Nephron progenitor cell (in vitro differentiated cells): ENCODE data around the gene DCHS1.

ENCODE experiments used
- DNase-seq: peaks from one replicate; pipeline ENCODE4 v3.0.0; 2021
- H3K27ac Mint-ChIP-seq: 2 replicates; pipeline ENCODE4 v1.8.0; 2021; ENCODE audit warnings: mild to moderate bottlenecking, moderate library complexity, mixed read lengths
- H3K27me3 Mint-ChIP-seq: 2 replicates; pipeline ENCODE4 v1.8.0; 2021; ENCODE audit warnings: mild to moderate bottlenecking, low read depth, mixed read lengths; ENCODE audit not compliant: poor library complexity
- H3K36me3 Mint-ChIP-seq: 2 replicates; pipeline ENCODE4 v1.8.0; 2021; ENCODE audit warnings: low read depth, mixed read lengths
- H3K4me1 Mint-ChIP-seq: 2 replicates; pipeline ENCODE4 v1.8.0; 2021; ENCODE audit warnings: mixed read lengths
- H3K4me3 Mint-ChIP-seq: 2 replicates; pipeline ENCODE4 v1.8.0; 2021; ENCODE audit warnings: mild to moderate bottlenecking, moderate library complexity, mixed read lengths
- H3K9me3 Mint-ChIP-seq: 2 replicates; pipeline ENCODE4 v1.8.0; 2021; ENCODE audit warnings: mild to moderate bottlenecking, moderate library complexity, mixed read lengths
- TF ChIP-seq, protein P1 (sequence below): fragments of 200-600 bp; sonication (generic); IDR thresholded peaks from 2 replicates; pipeline ENCODE4 v1.5.0; 2021; ENCODE audit warnings: antibody characterized with exemption

The DCHS1 gene

DNA sequence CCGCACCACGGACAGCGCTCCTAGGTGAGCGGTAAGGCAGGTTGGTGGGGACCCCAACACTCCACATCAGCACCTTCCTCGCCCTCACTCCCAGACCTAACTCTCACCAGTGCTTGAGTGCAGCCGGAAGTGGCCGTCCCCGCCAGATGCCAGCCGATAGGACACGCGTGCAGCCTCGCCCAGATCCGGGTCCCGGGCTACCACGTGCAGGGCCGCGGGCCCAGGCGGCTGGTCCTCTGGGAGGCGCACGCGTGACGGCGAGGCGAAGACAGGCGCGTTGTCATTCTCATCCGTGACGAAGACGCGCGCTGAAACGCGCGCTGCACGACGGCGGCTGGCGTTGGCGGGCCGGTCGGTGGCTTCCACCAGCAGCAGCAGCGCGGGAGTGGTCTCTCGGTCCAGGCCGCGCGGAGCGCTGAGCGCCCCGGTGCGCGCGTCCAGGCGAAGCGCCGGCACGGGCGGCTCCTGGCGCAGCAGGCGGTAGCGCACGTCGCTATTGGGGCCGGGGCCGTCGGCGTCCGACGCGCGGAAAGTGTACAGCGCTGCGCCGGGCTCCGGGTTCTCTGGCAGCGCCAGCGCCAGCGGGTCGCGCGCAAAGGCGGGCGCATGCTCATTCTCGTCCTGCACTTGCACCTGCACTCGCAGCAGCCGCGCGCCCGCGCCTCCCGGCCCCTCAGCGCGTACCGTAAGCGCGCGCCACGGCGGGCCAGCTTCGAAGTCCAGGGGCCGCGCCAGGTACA lies 25.5 kb downstream of the DCHS1 start:
- peak; percentile 53 for DNase-seq
- Mint-ChIP-seq H3K4me3 (no peak overlapping the region), H3K36me3 (peaks cover 72% of the 10 kb centered on the region), H3K27ac (no peak overlapping the region), H3K9me3 (no peaks in the 10 kb centered on the region), H3K27me3 (peaks cover 35% of the 10 kb centered on the region), H3K4me1 (peaks cover 5% of the 10 kb centered on the region)
- TF ChIP-seq, protein P1, sequence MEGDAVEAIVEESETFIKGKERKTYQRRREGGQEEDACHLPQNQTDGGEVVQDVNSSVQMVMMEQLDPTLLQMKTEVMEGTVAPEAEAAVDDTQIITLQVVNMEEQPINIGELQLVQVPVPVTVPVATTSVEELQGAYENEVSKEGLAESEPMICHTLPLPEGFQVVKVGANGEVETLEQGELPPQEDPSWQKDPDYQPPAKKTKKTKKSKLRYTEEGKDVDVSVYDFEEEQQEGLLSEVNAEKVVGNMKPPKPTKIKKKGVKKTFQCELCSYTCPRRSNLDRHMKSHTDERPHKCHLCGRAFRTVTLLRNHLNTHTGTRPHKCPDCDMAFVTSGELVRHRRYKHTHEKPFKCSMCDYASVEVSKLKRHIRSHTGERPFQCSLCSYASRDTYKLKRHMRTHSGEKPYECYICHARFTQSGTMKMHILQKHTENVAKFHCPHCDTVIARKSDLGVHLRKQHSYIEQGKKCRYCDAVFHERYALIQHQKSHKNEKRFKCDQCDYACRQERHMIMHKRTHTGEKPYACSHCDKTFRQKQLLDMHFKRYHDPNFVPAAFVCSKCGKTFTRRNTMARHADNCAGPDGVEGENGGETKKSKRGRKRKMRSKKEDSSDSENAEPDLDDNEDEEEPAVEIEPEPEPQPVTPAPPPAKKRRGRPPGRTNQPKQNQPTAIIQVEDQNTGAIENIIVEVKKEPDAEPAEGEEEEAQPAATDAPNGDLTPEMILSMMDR: no peak

DNA sequence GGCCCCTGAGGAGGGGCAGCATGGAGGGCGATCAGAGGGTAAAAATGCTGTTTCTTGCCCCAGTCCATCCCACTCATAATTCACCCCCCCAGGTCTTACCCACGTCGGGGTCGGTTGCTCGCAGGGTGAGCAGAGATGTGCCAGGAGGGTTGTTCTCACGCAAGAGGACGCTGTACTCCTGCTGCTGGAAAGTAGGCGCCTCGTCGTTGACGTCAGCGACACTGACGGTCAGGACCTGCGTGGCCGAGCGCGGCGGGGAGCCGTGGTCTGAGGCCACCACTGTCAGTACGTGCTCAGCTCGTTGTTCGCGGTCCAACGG lies 26.1 kb downstream of the DCHS1 start:
- no peak for DNase-seq
- TF ChIP-seq, protein P1: no peak
- H3K9me3 Mint-ChIP-seq: no peaks in the 10 kb centered on the region
- H3K27me3 Mint-ChIP-seq: peaks cover 35% of the 10 kb centered on the region
- H3K4me1 Mint-ChIP-seq: peaks cover 5% of the 10 kb centered on the region
- H3K4me3 Mint-ChIP-seq: no peak overlapping the region
- no peak overlapping the region for H3K27ac Mint-ChIP-seq
- peaks cover 74% of the 10 kb centered on the region for H3K36me3 Mint-ChIP-seq

GRCh38 chr11:6628526-6628925 lies 27.1 kb downstream of the DCHS1 start:
- Mint-ChIP-seq H3K4me3 (no peak overlapping the region), H3K27ac (no peak overlapping the region), H3K36me3 (peaks cover 79% of the 10 kb centered on the region), H3K27me3 (peaks cover 35% of the 10 kb centered on the region), H3K9me3 (no peaks in the 10 kb centered on the region), H3K4me1 (peaks cover 4% of the 10 kb centered on the region)
- TF ChIP-seq, protein P1: no peak
- DNase-seq: no peak

- H3K27me3 Mint-ChIP-seq: peaks cover 34% of the 10 kb centered on the region
- TF ChIP-seq, protein P1: no peak
These were observed 27.8 kb downstream of the DCHS1 start for GRCh38 chr11:6627762-6628241.

DNA sequence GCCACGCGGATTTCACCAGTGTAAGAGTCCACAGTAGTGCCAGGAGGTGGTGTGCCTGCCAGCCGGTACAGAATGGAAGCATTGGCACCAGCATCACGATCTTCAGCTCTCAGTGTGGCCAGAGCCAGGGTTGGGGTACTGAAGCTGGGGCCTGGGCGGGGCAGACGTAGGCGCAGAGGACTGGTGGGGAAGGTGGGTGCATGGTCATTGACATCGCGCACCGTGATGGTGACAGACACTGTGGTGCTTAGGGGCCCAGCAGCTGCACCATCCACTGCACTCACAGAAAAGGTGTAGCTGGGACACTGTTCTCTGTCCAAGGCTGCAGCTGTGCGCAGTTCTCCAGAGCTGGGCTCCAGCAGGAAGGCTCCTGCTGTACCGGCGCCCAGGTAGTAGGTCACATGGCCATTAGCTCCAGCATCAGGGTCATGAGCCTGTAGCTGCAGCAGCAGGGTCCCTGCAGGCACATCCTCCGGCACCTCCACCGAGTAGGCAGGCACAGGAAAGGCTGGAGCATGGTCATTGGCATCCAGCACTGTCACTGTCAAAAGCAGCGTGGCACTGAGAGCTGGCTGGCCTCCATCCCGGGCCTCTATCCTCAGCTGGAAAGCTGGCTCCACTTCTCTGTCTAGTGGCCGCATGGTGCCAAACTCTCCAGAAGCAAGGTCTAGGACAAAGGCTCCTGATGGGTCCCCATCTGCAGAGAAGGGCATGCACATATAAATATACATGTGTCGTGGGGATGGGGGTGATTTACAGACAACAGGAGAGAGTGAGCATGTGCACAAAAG lies 28.4 kb downstream of the DCHS1 start:
- Mint-ChIP-seq H3K4me3 (no peak overlapping the region), H3K36me3 (peaks cover 66% of the 10 kb centered on the region), H3K27me3 (peaks cover 28% of the 10 kb centered on the region), H3K4me1 (no peaks in the 10 kb centered on the region), H3K9me3 (no peaks in the 10 kb centered on the region), H3K27ac (no peak overlapping the region)
- TF ChIP-seq, protein P1: no peak
- DNase-seq: no peak

More at GRCh38 chr11:6627762-6628241, 27.8 kb downstream of the DCHS1 start:
- no peak for DNase-seq
- Mint-ChIP-seq H3K9me3 (no peaks in the 10 kb centered on the region), H3K4me1 (no peaks in the 10 kb centered on the region), H3K27ac (no peak overlapping the region), H3K36me3 (peaks cover 72% of the 10 kb centered on the region), H3K4me3 (no peak overlapping the region)
